B cell (primary cell): ENCODE data around the gene SLC10A6. TPM values are rescaled to one million over a fixed set of nuclear protein-coding genes. Genes with fewer than 3 reads are reported as not detected.

ENCODE experiments used
- ATAC-seq: fragments of 200-7000 bp; cut with Tn5 transposase; one replicate; pipeline ENCODE4 v1.10.0; 2021; ENCODE audit warnings: low read depth, mild to moderate bottlenecking, moderate number of reproducible peaks, moderate library complexity
- CTCF ChIA-PET: fragments of 350-600 bp; sonication (Branson Sonifier 250); formaldehyde crosslinking; loops from one replicate; lab custom pipeline; 2021; ENCODE audit warnings: antibody characterized with exemption, inconsistent platforms; lab: Charles Lee
- POLR2A ChIA-PET: fragments of 350-600 bp; sonication (Branson Sonifier 250); formaldehyde crosslinking; loops from one replicate; lab custom pipeline; 2021; ENCODE audit warnings: antibody characterized with exemption; lab: Charles Lee
- DNase-seq: peaks from one replicate; pipeline ENCODE4 v3.0.0; 2013
- H2AFZ ChIP-seq: 2 replicates; pipeline ENCODE4 v1.6.1; 2012; ENCODE audit warnings: mild to moderate bottlenecking, low read depth, low read length; ENCODE audit not compliant: insufficient read depth, poor library complexity, severe bottlenecking
- H3K27ac ChIP-seq, 2 donors: 1 replicate in 1 of 2; 2 replicates in 1 of 2; pipeline ENCODE4 v1.5.1; 2012 to 2013; ENCODE audit warnings: low read length in 2 of 2, mild to moderate bottlenecking in 2 of 2, moderate library complexity in 1 of 2
- H3K27me3 ChIP-seq, 4 experiments: fragments of 200-600 bp in 1 of 4; sonication (generic) in 1 of 4; replicated peaks in 1 of 4; 1 replicate in 2 of 4; 2 replicates in 2 of 4; pipeline versions ENCODE4 v1.6.1 to v1.7.0; 2013 to 2016; ENCODE audit warnings: low read length in 3 of 4, mild to moderate bottlenecking in 2 of 4, mixed read lengths in 1 of 4, moderate library complexity in 1 of 4; ENCODE audit not compliant: insufficient read depth in 4 of 4, control insufficient read depth in 3 of 4; ENCODE audit errors: control extremely low read depth in 1 of 4
- H3K36me3 ChIP-seq, 2 experiments: replicated peaks in 1 of 2; 1 replicate in 1 of 2; 2 replicates in 1 of 2; pipeline versions ENCODE4 v1.6.1 to v1.7.1; 2013; ENCODE audit warnings: low read length in 1 of 2; ENCODE audit not compliant: insufficient read depth in 2 of 2, control insufficient read depth in 1 of 2; ENCODE audit errors: control extremely low read depth in 1 of 2, extremely low read depth in 1 of 2
- H3K4me1 ChIP-seq, 2 donors: fragments of 200-600 bp in 1 of 2; sonication (generic) in 1 of 2; 1 replicate in 1 of 2; 2 replicates in 1 of 2; pipeline versions ENCODE4 v1.5.1 to v1.6.1; 2013 to 2017; ENCODE audit warnings: low read length in 2 of 2; ENCODE audit not compliant: control insufficient read depth in 2 of 2, insufficient read depth in 2 of 2
- H3K4me2 ChIP-seq: replicated peaks from 2 replicates; pipeline ENCODE3; 2012; ENCODE audit warnings: mild to moderate bottlenecking, low read depth, low read length; ENCODE audit not compliant: poor library complexity, severe bottlenecking
- H3K4me3 ChIP-seq, 5 experiments: fragments of 200-600 bp in 1 of 5; sonication (generic) in 1 of 5; 1 replicate in 3 of 5; 2 replicates in 2 of 5; pipeline versions ENCODE4 v1.5.1 to v1.7.0; 2011 to 2016; ENCODE audit warnings: low read length in 4 of 5, mild to moderate bottlenecking in 4 of 5, low read depth in 2 of 5, control low read depth in 1 of 5, moderate library complexity in 1 of 5; ENCODE audit not compliant: insufficient read depth in 1 of 5; ENCODE audit errors: control extremely low read depth in 1 of 5, extremely low read depth in 1 of 5
- H3K79me2 ChIP-seq: fragments of 200-600 bp; sonication (generic); one replicate; pipeline ENCODE4 v1.6.0; 2016; ENCODE audit warnings: low read length; ENCODE audit not compliant: control insufficient read depth, insufficient read depth
- H3K9ac ChIP-seq: fragments of 200-600 bp; sonication (generic); 2 replicates; pipeline ENCODE4 v1.6.1; 2017; ENCODE audit warnings: mild to moderate bottlenecking, low read length, moderate library complexity
- H3K9me3 ChIP-seq, 3 donors: one replicate each; pipeline versions ENCODE4 v1.6.1 to v1.7.1; 2013; ENCODE audit warnings: low read length in 2 of 3; ENCODE audit not compliant: control insufficient read depth in 2 of 3, insufficient read depth in 1 of 3; ENCODE audit errors: control extremely low read depth in 1 of 3
- H4K20me1 ChIP-seq: 2 replicates; pipeline ENCODE4 v1.6.0; 2012; ENCODE audit warnings: mild to moderate bottlenecking, low read length; ENCODE audit not compliant: insufficient read depth, control insufficient read depth, poor library complexity, severe bottlenecking
- H3K27ac Mint-ChIP-seq: one replicate; pipeline ENCODE4 v1.8.0; 2021; ENCODE audit warnings: mixed read lengths
- H3K27me3 Mint-ChIP-seq: one replicate; pipeline ENCODE4 v1.8.0; 2021; ENCODE audit warnings: mixed read lengths
- H3K4me1 Mint-ChIP-seq: one replicate; pipeline ENCODE4 v1.8.0; 2021; ENCODE audit warnings: mixed read lengths
- H3K4me3 Mint-ChIP-seq: one replicate; pipeline ENCODE4 v1.8.0; 2021; ENCODE audit warnings: mixed read lengths
- H3K9me3 Mint-ChIP-seq: one replicate; pipeline ENCODE4 v1.8.0; 2022; ENCODE audit warnings: mixed read lengths; ENCODE audit not compliant: insufficient read depth
- CTCF ChIP-seq: fragments of 200-600 bp; IDR thresholded peaks from one replicate; pipeline ENCODE4 v1.8.0; 2022; ENCODE audit warnings: antibody characterized with exemption, mild to moderate bottlenecking
- EZH2 ChIP-seq: IDR thresholded peaks from 2 replicates; pipeline ENCODE4 v1.6.1; 2012; ENCODE audit warnings: borderline replicate concordance, low read depth, mild to moderate bottlenecking, moderate library complexity, low read length; ENCODE audit not compliant: insufficient read depth, poor library complexity, severe bottlenecking
- WGBS: methylation state at CpG from one replicate; pipeline ENCODE4 v1.1.5; 2013; ENCODE audit warnings: missing lambda C conversion rate; ENCODE audit not compliant: insufficient coverage; 5-methylcytosine and 5-hydroxymethylcytosine counted together
- intact Hi-C: fragments of 100-400 bp; cut with micrococcal nuclease; formaldehyde crosslinking; loops from one replicate; pipeline ENCODE4 v1.10.0; 2022
- polyA plus RNA-seq: library from polyadenylated mRNA; depleted of rRNA; stranded (reverse); fragments of >200 nt; gene quantifications from 2 replicates; pipeline ENCODE4 v1.2.3, GENCODE V29; 2012
- total RNA-seq, 2 donors: library from RNA; stranded (reverse); fragments of 120-200 nt in 1 of 2; gene quantifications; 1 replicate in 1 of 2; 2 replicates in 1 of 2; pipeline versions ENCODE4 v1.2.3 to v1.2.4, GENCODE V29; 2013 to 2022

The SLC10A6 gene
- total and polyA plus RNA-seq, 2 donors (not counting 1 experiment from before 2014, with no cell fraction given) = not detected

DNA sequence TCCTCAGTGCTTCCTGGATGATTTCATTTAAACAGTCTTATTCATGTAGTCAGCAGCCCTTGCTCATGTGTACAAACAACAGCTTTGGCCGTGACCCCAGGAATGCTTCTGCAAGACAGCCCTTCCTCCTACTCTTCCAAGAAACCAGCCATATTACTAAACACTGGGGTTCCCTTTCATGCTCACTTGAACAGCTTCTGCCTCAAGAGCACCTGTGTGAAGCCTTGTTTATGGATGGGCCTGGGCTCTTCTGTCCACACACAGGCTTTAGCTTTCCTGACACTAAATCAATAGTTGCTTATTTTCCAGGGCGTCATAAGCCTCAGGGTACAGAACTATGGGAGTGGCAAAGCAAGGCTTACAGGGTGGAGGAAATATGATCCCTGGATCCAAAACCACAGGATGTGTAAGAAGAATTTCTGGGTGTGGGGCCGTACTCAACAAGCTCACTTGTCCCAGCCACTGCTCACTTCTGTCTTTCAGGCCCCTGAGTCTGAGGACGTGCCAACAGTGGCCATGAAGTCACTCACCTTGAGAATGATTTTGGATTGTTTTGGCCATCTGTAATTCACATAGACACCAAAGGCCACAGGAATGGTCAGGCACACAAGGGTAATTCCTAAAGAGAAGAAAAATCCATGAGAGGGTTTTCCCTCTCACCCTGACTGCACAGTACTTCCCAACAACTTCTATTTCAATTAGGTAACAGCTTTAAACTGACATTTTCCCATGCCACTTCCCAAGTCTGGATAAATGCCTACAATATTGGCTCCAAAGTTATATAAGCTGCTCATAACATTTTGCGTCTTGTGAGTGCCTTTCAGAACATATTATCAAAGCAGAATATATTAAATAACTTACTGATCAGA lies 17.7 kb downstream of the SLC10A6 start:
- intact Hi-C loops = no loop called here
- CTCF ChIA-PET = no interaction called here
- no peaks in the 10 kb centered on the region for H3K9me3 ChIP-seq
- H4K20me1 ChIP-seq = no peaks in the 10 kb centered on the region
- H3K4me1 ChIP-seq = no peaks in the 10 kb centered on the region
- Mint-ChIP-seq H3K4me1 (no peaks in the 10 kb centered on the region), H3K27me3 (peaks cover 11% of the 10 kb centered on the region), H3K9me3 (no peaks in the 10 kb centered on the region), H3K27ac (no peak overlapping the region), H3K4me3 (no peak overlapping the region)
- no peak for DNase-seq
- H3K36me3 ChIP-seq = no peaks in the 10 kb centered on the region
- no peak overlapping the region for H3K9ac ChIP-seq
- no peak for ATAC-seq
- H3K4me3 ChIP-seq = no peak overlapping the region
- H3K27ac ChIP-seq = no peak overlapping the region
- no peak overlapping the region for H2AFZ ChIP-seq
- no peaks in the 10 kb centered on the region for H3K27me3 ChIP-seq
- no peaks in the 10 kb centered on the region for H3K79me2 ChIP-seq
- WGBS = 89% methylated on average over 3 of the region's 5 CpGs
- TF ChIP-seq CTCF = no peak
- TF ChIP-seq EZH2 = no peak
- H3K4me2 ChIP-seq = no peak overlapping the region
- POLR2A ChIA-PET = no interaction called here

DNA sequence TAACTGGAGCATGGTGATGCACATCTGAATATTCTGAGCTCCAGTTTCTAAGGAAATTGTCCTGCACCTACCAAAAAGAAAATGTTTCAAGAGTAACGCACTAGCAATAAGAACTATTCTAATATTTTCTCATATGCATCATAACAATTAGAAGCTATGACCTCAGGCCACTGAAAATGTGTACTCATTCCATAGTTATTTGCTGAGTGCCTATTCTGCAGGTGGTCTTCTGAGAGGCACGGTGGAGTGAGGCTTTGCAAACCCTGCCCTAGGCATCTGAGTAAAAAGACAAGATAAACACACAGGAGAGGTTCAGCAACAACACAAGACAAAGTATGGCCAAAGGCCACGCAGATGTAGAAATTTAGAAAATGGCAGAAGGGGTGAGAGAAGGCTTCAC lies 23.7 kb downstream of the SLC10A6 start:
- H3K9ac ChIP-seq = no peak overlapping the region
- no peaks in the 10 kb centered on the region for H3K9me3 Mint-ChIP-seq
- H3K4me3 ChIP-seq = no peak overlapping the region
- H3K4me3 Mint-ChIP-seq = no peak overlapping the region
- H3K79me2 ChIP-seq = no peaks in the 10 kb centered on the region
- ChIA-PET CTCF (no interaction called here), POLR2A (no interaction called here)
- no peaks in the 10 kb centered on the region for H3K4me1 Mint-ChIP-seq
- no peak overlapping the region for H2AFZ ChIP-seq
- H3K9me3 ChIP-seq = no peaks in the 10 kb centered on the region
- WGBS = 60% methylated on average over 1 of the region's 3 CpGs
- no peaks in the 10 kb centered on the region for H3K27me3 ChIP-seq
- H3K27ac Mint-ChIP-seq = no peak overlapping the region
- no peak overlapping the region for H3K27ac ChIP-seq
- peaks cover 8% of the 10 kb centered on the region for H3K27me3 Mint-ChIP-seq
- TF ChIP-seq CTCF = no peak
- TF ChIP-seq EZH2 = no peak
- no peak overlapping the region for H3K4me2 ChIP-seq
- H3K4me1 ChIP-seq = no peaks in the 10 kb centered on the region
- no peak for ATAC-seq
- no peak for DNase-seq
- H3K36me3 ChIP-seq = no peaks in the 10 kb centered on the region
- H4K20me1 ChIP-seq = no peaks in the 10 kb centered on the region
- intact Hi-C loops = no loop called here
